ENCODE measurements around the gene LACTBL1.

Gene LACTBL1

GRCh38 chr1:22912311-22912710 is 60.4 kb downstream of the LACTBL1 start:
- Histone ChIP-seq H3K4me1 (ENCODE audit: control insufficient read depth, insufficient read depth, low read length) (no peaks in the 10 kb centered on the region), H3K4me3 (ENCODE audit: low read depth, low read length) (no peak overlapping the region), H3K9ac (ENCODE audit: low read length) (no peak overlapping the region), H3K27ac (ENCODE audit: low read depth, low read length) (no peak overlapping the region), H3K36me3 (ENCODE audit: control insufficient read depth, insufficient read depth, low read length) (no peaks in the 10 kb centered on the region), H3K9me3 (ENCODE audit: control insufficient read depth, insufficient read depth, low read depth, low read length) (no peaks in the 10 kb centered on the region), H3K27me3 (ENCODE audit: control insufficient read depth, insufficient read depth, low read length) (no peaks in the 10 kb centered on the region)

- Histone ChIP-seq H3K9me3 (ENCODE audit: control insufficient read depth, insufficient read depth, low read depth, low read length) (no peaks in the 10 kb centered on the region), H3K36me3 (ENCODE audit: control insufficient read depth, insufficient read depth, low read length) (no peaks in the 10 kb centered on the region), H3K4me1 (ENCODE audit: control insufficient read depth, insufficient read depth, low read length) (no peaks in the 10 kb centered on the region), H3K27ac (ENCODE audit: low read depth, low read length) (no peak overlapping the region), H3K4me3 (ENCODE audit: low read depth, low read length) (no peak overlapping the region), H3K9ac (ENCODE audit: low read length) (no peak overlapping the region), H3K27me3 (ENCODE audit: control insufficient read depth, insufficient read depth, low read length) (no peaks in the 10 kb centered on the region)
Measured at GRCh38 chr1:22910986-22911651, 61.5 kb downstream of the LACTBL1 start.

GRCh38 chr1:22910286-22910685 is 62.4 kb downstream of the LACTBL1 start:
- Histone ChIP-seq H3K9ac (ENCODE audit: low read length) (no peak overlapping the region), H3K9me3 (ENCODE audit: control insufficient read depth, insufficient read depth, low read depth, low read length) (no peaks in the 10 kb centered on the region), H3K4me3 (ENCODE audit: low read depth, low read length) (no peak overlapping the region), H3K4me1 (ENCODE audit: control insufficient read depth, insufficient read depth, low read length) (no peaks in the 10 kb centered on the region), H3K27ac (ENCODE audit: low read depth, low read length) (no peak overlapping the region), H3K27me3 (ENCODE audit: control insufficient read depth, insufficient read depth, low read length) (no peaks in the 10 kb centered on the region), H3K36me3 (ENCODE audit: control insufficient read depth, insufficient read depth, low read length) (no peaks in the 10 kb centered on the region)

- Histone ChIP-seq H3K4me1 (ENCODE audit: control insufficient read depth, insufficient read depth, low read length) (no peaks in the 10 kb centered on the region), H3K27ac (ENCODE audit: low read depth, low read length) (no peak overlapping the region), H3K4me3 (ENCODE audit: low read depth, low read length) (no peak overlapping the region), H3K9me3 (ENCODE audit: control insufficient read depth, insufficient read depth, low read depth, low read length) (no peaks in the 10 kb centered on the region), H3K9ac (ENCODE audit: low read length) (no peak overlapping the region), H3K36me3 (ENCODE audit: control insufficient read depth, insufficient read depth, low read length) (no peaks in the 10 kb centered on the region), H3K27me3 (ENCODE audit: control insufficient read depth, insufficient read depth, low read length) (no peaks in the 10 kb centered on the region)
Measured at GRCh38 chr1:22908880-22909426, 63.7 kb downstream of the LACTBL1 start.

GRCh38 chr1:22907528-22907927 is 65.1 kb downstream of the LACTBL1 start:
- Histone ChIP-seq H3K27ac (ENCODE audit: low read depth, low read length) (no peak overlapping the region), H3K9ac (ENCODE audit: low read length) (no peak overlapping the region), H3K9me3 (ENCODE audit: control insufficient read depth, insufficient read depth, low read depth, low read length) (no peaks in the 10 kb centered on the region), H3K4me3 (ENCODE audit: low read depth, low read length) (no peak overlapping the region), H3K36me3 (ENCODE audit: control insufficient read depth, insufficient read depth, low read length) (no peaks in the 10 kb centered on the region), H3K27me3 (ENCODE audit: control insufficient read depth, insufficient read depth, low read length) (no peaks in the 10 kb centered on the region), H3K4me1 (ENCODE audit: control insufficient read depth, insufficient read depth, low read length) (no peaks in the 10 kb centered on the region)

GRCh38 chr1:22906968-22907367 is 65.7 kb downstream of the LACTBL1 start:
- Histone ChIP-seq H3K9me3 (ENCODE audit: control insufficient read depth, insufficient read depth, low read depth, low read length) (no peaks in the 10 kb centered on the region), H3K4me1 (ENCODE audit: control insufficient read depth, insufficient read depth, low read length) (no peaks in the 10 kb centered on the region), H3K27me3 (ENCODE audit: control insufficient read depth, insufficient read depth, low read length) (no peaks in the 10 kb centered on the region), H3K27ac (ENCODE audit: low read depth, low read length) (no peak overlapping the region), H3K4me3 (ENCODE audit: low read depth, low read length) (no peak overlapping the region), H3K36me3 (ENCODE audit: control insufficient read depth, insufficient read depth, low read length) (no peaks in the 10 kb centered on the region), H3K9ac (ENCODE audit: low read length) (no peak overlapping the region)

GRCh38 chr1:22903113-22903512 is 69.6 kb downstream of the LACTBL1 start:
- Histone ChIP-seq H3K27ac (ENCODE audit: low read depth, low read length) (no peak overlapping the region), H3K27me3 (ENCODE audit: control insufficient read depth, insufficient read depth, low read length) (no peaks in the 10 kb centered on the region), H3K9ac (ENCODE audit: low read length) (no peak overlapping the region)

More at GRCh38 chr1:22903113-22903512, 69.6 kb downstream of the LACTBL1 start:
- H3K4me1 ChIP-seq (ENCODE audit: control insufficient read depth, insufficient read depth, low read length): no peaks in the 10 kb centered on the region
- H3K9me3 ChIP-seq (ENCODE audit: control insufficient read depth, insufficient read depth, low read depth, low read length): no peaks in the 10 kb centered on the region
- H3K36me3 ChIP-seq (ENCODE audit: control insufficient read depth, insufficient read depth, low read length): no peaks in the 10 kb centered on the region
- H3K4me3 ChIP-seq (ENCODE audit: low read depth, low read length): no peak overlapping the region
